Activated CD4-positive, alpha-beta T cell treated with anti-CD3 and anti-CD28 coated beads, Interleukin-2, amount 10 ng/mL, durations not matched to agents 24 days and 14 days (primary cell): ENCODE results near the gene F2RL1. TPM values are rescaled to one million over a fixed set of nuclear protein-coding genes. Genes with fewer than 3 reads are reported as not detected.
"Not testable (repeated sequence)": the region's sequence is repeated elsewhere in the genome, so short reads cannot be mapped to it uniquely, and the experiment has no call there.

ENCODE experiments used
- DNase-seq: peaks from one replicate; pipeline ENCODE4 v3.0.0; 2022
- H3K27ac Mint-ChIP-seq: one replicate; pipeline ENCODE4 v1.8.0; 2022; ENCODE audit warnings: mild to moderate bottlenecking, mixed read lengths
- H3K27me3 Mint-ChIP-seq: one replicate; pipeline ENCODE4 v1.8.0; 2022; ENCODE audit warnings: mixed read lengths
- H3K36me3 Mint-ChIP-seq: one replicate; pipeline ENCODE4 v1.8.0; 2022; ENCODE audit warnings: low read depth, mild to moderate bottlenecking, mixed read lengths
- H3K4me1 Mint-ChIP-seq: one replicate; pipeline ENCODE4 v1.8.0; 2021; ENCODE audit warnings: mixed read lengths
- H3K4me3 Mint-ChIP-seq: one replicate; pipeline ENCODE4 v1.8.0; 2022; ENCODE audit warnings: mild to moderate bottlenecking, moderate library complexity, mixed read lengths
- H3K9me3 Mint-ChIP-seq: one replicate; pipeline ENCODE4 v1.8.0; 2021; ENCODE audit warnings: mixed read lengths
- intact Hi-C: fragments of 100-400 bp; cut with micrococcal nuclease; formaldehyde crosslinking; loops from one replicate; pipeline ENCODE4 v1.15.1; 2023
- total RNA-seq: library from RNA; stranded (reverse); gene quantifications from 2 replicates; pipeline ENCODE4 v1.2.3, GENCODE V29; 2022

Gene F2RL1
- total RNA-seq, 1 donor from 2014 or later: 0.23 TPM

DNA sequence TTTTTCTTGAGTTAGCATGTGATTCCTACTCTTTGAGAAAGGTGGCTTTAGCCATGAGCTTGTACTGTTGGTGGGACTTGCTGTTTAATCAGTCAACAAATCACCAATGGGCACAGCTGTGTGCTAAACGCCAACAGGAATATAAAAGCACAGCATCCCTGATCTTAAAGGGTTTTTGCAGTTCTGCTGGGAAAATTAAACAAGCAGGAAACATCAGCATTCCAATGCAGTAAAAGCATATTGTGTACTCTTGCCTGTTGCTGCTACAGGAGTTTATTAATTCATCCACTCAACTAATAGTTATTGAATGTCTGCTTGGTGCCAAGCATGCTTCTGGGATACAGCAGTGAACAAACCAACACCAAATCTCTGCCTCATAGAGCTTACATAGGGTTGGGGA lies 27.4 kb upstream of the F2RL1 start:
- no peak for DNase-seq
- H3K4me1 Mint-ChIP-seq: peaks cover 18% of the 10 kb centered on the region
- no peak overlapping the region for H3K27ac Mint-ChIP-seq
- peaks cover 5% of the 10 kb centered on the region for H3K9me3 Mint-ChIP-seq
- H3K4me3 Mint-ChIP-seq: no peak overlapping the region
- no peaks in the 10 kb centered on the region for H3K27me3 Mint-ChIP-seq
- intact Hi-C loops: no loop called here
- H3K36me3 Mint-ChIP-seq: no peaks in the 10 kb centered on the region

DNA sequence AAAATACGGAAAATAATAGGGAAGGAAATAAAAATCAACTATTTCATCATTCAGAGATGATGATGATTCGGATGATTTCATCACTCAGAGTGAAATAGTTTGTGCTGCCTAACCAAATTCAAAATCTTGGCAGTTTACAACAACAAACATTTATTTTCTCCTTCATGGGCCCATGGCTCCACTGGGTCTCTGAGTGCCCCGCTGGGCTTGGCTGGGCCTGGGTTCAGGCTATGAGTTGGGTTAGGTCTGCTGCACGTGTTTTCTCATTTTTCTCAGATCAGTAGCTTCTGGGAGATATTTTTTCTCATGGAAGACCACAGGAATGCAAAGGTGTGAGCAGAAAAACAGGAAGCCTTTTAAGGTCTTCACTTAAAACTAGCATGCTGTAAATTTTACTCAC lies 24.0 kb upstream of the F2RL1 start:
- H3K27me3 Mint-ChIP-seq: no peaks in the 10 kb centered on the region
- H3K36me3 Mint-ChIP-seq: no peaks in the 10 kb centered on the region
- H3K27ac Mint-ChIP-seq: no peak overlapping the region
- no peak overlapping the region for H3K4me3 Mint-ChIP-seq
- intact Hi-C loops: no loop called here
- no peak for DNase-seq
- H3K4me1 Mint-ChIP-seq: peaks cover 15% of the 10 kb centered on the region
- peaks cover 2% of the 10 kb centered on the region for H3K9me3 Mint-ChIP-seq

DNA sequence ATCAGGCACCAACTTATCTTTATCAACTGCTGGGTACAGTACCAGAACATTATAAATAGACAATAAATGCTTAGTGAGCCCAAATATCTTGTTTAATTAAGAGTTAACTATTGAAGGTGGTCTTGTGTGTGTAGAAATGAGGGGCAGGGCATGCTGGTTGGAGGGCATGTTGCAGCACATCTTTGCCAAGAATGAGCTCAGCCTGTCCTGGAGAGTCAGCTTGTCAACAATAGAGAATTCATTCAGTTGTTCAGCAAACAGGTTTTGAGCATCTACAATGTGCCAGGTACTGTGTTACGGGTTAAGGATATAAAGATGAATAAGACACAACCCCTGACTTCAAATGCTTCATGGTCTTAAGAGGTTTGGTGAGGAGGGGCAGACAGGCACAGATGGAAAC lies 19.2 kb upstream of the F2RL1 start:
- DNase-seq: no peak
- H3K27ac Mint-ChIP-seq: no peak overlapping the region
- intact Hi-C loops: no loop called here
- no peak overlapping the region for H3K4me3 Mint-ChIP-seq
- H3K4me1 Mint-ChIP-seq: no peaks in the 10 kb centered on the region
- H3K36me3 Mint-ChIP-seq: no peaks in the 10 kb centered on the region
- no peaks in the 10 kb centered on the region for H3K9me3 Mint-ChIP-seq
- H3K27me3 Mint-ChIP-seq: peaks cover 5% of the 10 kb centered on the region

DNA sequence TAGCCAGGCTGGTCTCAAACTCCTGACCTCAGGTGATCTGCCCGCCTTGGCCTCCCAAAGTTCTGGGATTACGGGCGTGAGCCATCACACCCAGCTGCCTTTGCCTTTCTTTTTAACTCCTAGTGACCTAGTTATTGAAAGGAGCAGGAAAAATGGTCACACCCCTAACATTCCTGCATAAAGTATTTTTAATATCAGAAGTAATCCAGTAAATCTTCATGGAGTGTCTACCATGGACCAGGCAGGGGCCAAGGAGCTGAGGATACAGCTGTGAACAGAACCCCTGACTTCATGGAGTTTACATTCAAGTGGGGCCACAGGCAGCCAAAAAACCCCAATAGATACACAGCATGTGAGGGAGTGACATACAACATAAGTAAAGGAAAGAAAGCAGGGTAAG lies 18.3 kb upstream of the F2RL1 start:
- Mint-ChIP-seq H3K36me3 (no peaks in the 10 kb centered on the region), H3K9me3 (no peaks in the 10 kb centered on the region), H3K27ac (no peak overlapping the region), H3K27me3 (peaks cover 5% of the 10 kb centered on the region), H3K4me3 (no peak overlapping the region), H3K4me1 (no peaks in the 10 kb centered on the region)
- intact Hi-C loops: no loop called here
- DNase-seq: no peak

DNA sequence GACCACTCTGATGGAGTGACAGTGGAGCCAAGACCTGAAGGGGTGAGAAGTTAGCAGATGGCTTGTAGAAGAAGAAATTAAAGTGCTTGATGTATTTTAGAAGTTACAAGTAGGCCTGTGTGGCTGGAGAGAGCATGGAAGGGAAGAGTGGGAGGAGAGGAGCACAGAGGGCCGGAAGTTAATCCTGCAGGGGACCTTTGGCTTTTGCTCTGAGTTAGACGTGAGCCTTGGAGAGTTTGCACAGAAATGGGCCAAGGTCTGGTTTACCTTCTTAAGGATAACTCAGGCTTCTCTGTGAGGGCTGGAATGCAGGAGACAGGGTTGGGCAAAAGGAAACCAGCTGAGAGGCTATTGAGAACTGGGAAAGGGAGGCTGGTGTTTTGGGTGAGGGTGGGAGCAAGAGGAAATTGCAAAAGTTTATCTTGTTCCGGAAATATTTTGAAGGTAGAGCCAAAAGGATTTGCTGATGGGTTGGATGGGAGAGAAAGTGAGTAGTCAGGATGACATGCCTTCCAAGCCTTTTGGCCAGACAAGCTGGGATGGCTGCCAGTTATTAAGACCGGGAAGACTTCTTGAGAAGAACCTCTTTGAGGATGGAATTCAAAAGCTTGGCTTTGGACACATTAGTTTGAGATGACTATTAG lies 17.5 kb upstream of the F2RL1 start:
- H3K36me3 Mint-ChIP-seq: no peaks in the 10 kb centered on the region
- DNase-seq: no peak
- no peaks in the 10 kb centered on the region for H3K9me3 Mint-ChIP-seq
- no peaks in the 10 kb centered on the region for H3K4me1 Mint-ChIP-seq
- no peak overlapping the region for H3K4me3 Mint-ChIP-seq
- H3K27me3 Mint-ChIP-seq: peaks cover 5% of the 10 kb centered on the region
- intact Hi-C loops: no loop called here
- H3K27ac Mint-ChIP-seq: no peak overlapping the region

DNA sequence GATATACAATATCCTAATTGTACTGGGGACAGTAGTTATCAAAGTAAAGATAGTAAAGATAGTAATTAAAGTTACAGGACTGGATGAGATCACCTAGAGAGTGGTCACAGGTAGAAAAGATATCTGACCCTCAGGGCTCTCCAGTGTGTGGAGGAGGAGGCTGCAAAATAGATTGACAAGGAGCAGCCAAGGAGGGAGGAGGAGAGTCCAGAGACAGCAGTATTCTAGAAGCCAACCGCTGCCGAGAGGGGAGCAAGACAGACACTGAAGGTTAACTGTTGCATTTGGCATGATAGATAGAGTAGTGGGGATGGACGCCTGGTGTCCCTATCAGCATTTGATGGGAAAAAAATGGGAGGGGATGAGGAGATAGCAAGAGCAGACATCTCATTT lies 17.0 kb upstream of the F2RL1 start:
- no peak for DNase-seq
- H3K36me3 Mint-ChIP-seq: no peaks in the 10 kb centered on the region
- no peaks in the 10 kb centered on the region for H3K9me3 Mint-ChIP-seq
- no peaks in the 10 kb centered on the region for H3K4me1 Mint-ChIP-seq
- peaks cover 5% of the 10 kb centered on the region for H3K27me3 Mint-ChIP-seq
- H3K27ac Mint-ChIP-seq: no peak overlapping the region
- no peak overlapping the region for H3K4me3 Mint-ChIP-seq
- intact Hi-C loops: no loop called here

DNA sequence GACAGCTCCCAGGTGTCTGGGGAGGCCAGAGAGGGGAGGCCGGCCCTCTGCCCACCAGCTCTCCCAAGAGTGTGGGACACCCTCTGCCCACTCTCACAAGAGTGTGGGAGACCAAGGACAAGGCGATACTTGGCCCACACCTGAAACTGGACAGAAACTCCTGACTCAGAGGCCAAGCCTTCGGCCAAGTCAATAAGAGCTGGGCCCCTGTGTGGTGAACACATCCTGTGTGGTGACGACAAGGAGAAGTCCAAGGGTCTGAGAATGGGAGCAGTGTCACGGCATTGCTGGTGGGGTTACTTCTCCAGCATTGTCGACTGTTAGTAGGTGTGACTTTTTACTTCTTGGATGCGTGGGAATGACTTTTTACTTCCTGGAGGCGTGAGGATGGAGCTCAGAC lies 14.6 kb upstream of the F2RL1 start:
- no peaks in the 10 kb centered on the region for H3K9me3 Mint-ChIP-seq
- peaks cover 5% of the 10 kb centered on the region for H3K27me3 Mint-ChIP-seq
- intact Hi-C loops: no loop called here

DNA sequence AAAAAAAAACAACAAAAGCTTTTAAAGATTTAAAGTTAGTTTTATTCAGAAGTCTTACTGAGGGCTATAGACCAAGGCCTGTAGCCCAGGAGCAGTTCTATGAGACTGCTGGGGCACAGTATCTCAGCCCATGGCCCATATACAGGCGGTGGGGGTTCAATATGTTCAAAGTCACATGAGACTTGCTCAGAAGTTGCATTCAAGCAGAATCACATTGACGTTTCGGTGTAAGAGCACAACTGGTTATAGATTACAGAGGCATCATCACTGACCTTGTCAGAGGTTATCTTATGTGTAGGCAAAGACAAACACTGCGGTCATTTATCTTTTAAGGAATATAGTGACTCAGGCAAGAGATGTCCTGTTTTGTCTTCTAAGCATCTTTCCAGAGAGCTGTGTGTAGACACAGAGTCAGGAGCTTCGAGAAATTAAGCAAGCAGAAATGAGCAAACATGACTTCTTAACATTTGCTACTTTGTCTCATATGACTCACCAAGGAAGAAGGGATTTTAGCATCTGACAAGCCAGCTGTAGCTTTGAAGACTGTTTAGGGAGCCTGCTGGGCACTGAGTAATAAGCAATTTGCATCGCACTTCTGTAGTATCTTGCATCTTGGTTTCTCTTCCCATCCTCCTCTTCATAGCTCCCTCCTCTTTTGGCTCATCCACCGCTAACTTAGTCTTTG lies 12.9 kb upstream of the F2RL1 start:
- H3K27me3 Mint-ChIP-seq: peaks cover 5% of the 10 kb centered on the region
- H3K36me3 Mint-ChIP-seq: no peaks in the 10 kb centered on the region
- no peaks in the 10 kb centered on the region for H3K4me1 Mint-ChIP-seq
- H3K27ac Mint-ChIP-seq: no peak overlapping the region
- intact Hi-C loops: no loop called here
- no peaks in the 10 kb centered on the region for H3K9me3 Mint-ChIP-seq
- DNase-seq: no peak
- H3K4me3 Mint-ChIP-seq: no peak overlapping the region

More for the DNA sequence above, 14.6 kb upstream of the F2RL1 start:
- DNase-seq: no peak
- no peak overlapping the region for H3K4me3 Mint-ChIP-seq
- no peaks in the 10 kb centered on the region for H3K36me3 Mint-ChIP-seq
- H3K4me1 Mint-ChIP-seq: no peaks in the 10 kb centered on the region
- no peak overlapping the region for H3K27ac Mint-ChIP-seq

DNA sequence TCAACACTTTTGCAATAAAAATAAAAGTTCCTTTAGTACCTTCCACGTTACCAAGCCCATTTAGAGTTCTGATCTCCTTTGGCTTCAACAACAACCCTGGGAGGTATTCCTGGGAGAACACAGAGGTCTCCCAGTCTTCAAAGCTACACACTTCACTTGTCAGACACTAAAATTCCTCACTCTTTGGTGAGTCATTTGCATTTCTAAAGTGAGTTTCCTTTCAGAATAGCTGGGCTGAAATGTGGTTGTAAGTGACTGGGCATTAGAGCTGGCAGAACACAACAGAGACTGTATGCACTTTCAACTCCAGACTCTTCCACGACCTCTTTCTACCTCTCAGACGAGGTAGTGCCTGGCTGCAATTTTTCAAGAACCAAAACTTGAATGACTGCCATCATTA lies 11.5 kb upstream of the F2RL1 start:
- no peak overlapping the region for H3K4me3 Mint-ChIP-seq
- H3K36me3 Mint-ChIP-seq: no peaks in the 10 kb centered on the region
- no peaks in the 10 kb centered on the region for H3K27me3 Mint-ChIP-seq
- no peaks in the 10 kb centered on the region for H3K9me3 Mint-ChIP-seq
- no peak for DNase-seq
- no peaks in the 10 kb centered on the region for H3K4me1 Mint-ChIP-seq
- intact Hi-C loops: no loop called here
- H3K27ac Mint-ChIP-seq: no peak overlapping the region

DNA sequence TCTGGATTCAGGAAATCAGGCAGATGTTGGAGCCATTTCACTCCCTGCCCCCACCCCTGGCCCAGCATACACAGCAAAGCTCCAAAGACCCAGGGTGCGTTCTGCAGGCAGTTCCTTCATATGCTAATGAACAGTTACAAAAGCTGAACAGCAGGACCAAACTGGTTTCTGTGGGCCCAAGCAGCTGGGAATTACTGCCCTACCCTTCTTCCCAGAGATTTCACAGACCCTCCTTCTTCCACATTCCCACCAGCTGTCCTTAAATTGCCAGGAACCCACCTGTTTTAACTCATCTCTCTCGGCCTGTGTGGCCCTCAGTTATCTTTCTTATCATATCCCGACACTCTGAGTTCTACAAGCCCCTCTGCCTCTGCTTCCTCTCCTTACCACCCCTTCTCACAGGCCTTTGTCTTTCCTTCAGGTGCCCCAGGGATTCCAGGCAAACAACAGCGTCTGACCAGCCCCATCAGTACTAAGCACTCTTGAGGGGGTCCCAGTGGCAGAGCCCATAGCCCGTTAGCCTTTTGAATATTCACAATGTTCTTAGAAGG lies 10.6 kb upstream of the F2RL1 start:
- no peaks in the 10 kb centered on the region for H3K27me3 Mint-ChIP-seq
- H3K9me3 Mint-ChIP-seq: no peaks in the 10 kb centered on the region
- intact Hi-C loops: no loop called here
- no peak overlapping the region for H3K4me3 Mint-ChIP-seq
- H3K27ac Mint-ChIP-seq: no peak overlapping the region
- H3K4me1 Mint-ChIP-seq: no peaks in the 10 kb centered on the region
- H3K36me3 Mint-ChIP-seq: no peaks in the 10 kb centered on the region
- no peak for DNase-seq

DNA sequence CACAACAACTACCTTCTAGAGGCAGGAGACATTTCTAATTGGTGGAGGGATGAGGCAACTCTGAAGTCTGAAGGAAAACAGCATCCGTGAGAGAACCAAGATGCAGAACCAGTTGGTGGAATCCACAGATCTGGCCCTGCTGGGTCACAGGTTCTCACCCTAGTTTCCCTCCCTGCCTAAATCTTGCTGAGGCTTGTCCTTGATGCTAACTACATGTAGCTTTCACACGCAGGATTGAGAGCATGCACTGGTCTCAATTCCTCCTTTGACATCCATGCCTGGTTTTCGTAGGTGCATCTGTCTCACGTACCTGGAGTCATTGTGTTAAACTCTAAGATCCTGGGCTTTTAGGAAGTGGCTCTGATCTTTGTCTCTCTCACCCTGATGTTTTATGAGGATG lies 9.7 kb upstream of the F2RL1 start:
- Mint-ChIP-seq H3K27ac (no peak overlapping the region), H3K4me3 (no peak overlapping the region), H3K27me3 (peaks cover 1% of the 10 kb centered on the region), H3K4me1 (no peaks in the 10 kb centered on the region), H3K36me3 (no peaks in the 10 kb centered on the region), H3K9me3 (no peaks in the 10 kb centered on the region)
- intact Hi-C loops: no loop called here
- DNase-seq: no peak

DNA sequence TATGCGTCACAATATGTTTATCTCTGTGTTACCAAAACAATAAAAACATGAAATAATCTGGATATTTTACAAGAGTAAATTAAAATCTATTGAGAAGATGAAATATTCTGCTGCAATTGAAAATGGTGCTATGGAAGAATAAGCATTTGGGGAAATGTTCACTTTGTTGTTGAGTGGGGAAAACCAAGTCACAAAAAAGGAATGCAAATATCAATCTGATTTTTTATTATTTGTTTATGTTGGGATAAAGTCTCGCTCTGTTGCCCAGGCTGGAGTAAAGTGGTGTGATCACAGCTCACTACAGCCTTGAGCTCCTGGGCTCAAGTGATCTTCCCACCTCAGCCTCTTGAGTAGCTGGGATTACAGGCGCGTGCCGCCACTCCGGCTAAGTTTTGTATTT lies 8.6 kb upstream of the F2RL1 start:
- H3K27me3 Mint-ChIP-seq: peaks cover 4% of the 10 kb centered on the region
- DNase-seq: no peak
- no peak overlapping the region for H3K4me3 Mint-ChIP-seq
- no peaks in the 10 kb centered on the region for H3K36me3 Mint-ChIP-seq
- H3K27ac Mint-ChIP-seq: no peak overlapping the region
- H3K9me3 Mint-ChIP-seq: no peaks in the 10 kb centered on the region
- H3K4me1 Mint-ChIP-seq: no peaks in the 10 kb centered on the region
- intact Hi-C loops: no loop called here

DNA sequence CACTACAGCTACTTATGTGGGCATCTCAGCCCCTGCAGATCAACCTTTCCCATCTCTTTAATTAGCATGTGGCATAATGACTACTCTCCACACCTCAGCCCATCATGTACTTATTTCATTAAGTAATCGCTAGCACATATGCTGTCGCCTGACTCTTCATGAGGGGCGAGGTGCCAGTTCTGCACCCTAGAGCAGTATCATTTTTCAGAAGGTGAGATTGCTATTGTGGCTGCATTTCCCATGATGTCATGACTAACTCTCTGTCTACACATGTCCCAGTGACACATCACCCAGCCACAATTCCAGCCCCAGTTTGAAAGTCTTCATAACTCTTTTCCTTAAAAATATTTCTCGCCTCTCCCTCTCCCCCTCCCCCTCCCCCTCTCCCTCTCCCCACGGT lies 7.6 kb upstream of the F2RL1 start:
- no peak for DNase-seq
- no peak overlapping the region for H3K4me3 Mint-ChIP-seq
- H3K9me3 Mint-ChIP-seq: no peaks in the 10 kb centered on the region

DNA sequence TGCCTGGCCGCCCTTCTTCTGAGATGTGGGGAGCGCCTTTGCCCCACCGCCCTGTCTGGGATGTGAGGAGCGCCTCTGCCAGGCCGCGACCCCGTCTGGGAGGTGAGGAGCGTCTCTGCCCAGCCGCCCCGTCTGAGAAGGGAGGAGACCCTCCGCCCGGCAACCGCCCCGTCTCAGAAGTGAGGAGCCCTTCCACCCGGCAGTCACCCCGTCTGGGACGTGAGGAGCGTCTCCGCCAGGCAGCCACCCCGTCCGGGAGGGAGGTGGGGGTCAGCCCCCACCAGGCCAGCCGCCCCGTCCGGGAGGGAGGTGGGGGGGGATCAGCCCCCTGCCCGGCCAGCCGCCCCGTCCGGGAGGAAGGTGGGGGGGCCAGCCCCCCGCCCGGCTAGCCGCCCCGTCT lies 6.6 kb upstream of the F2RL1 start:
- peaks cover 19% of the 10 kb centered on the region for H3K27me3 Mint-ChIP-seq
- H3K36me3 Mint-ChIP-seq, H3K4me3 Mint-ChIP-seq, intact Hi-C loops, H3K4me1 Mint-ChIP-seq, H3K27ac Mint-ChIP-seq, DNase-seq, H3K9me3 Mint-ChIP-seq: not testable (repeated sequence)

More for the DNA sequence above, 7.6 kb upstream of the F2RL1 start:
- Mint-ChIP-seq H3K36me3 (no peaks in the 10 kb centered on the region), H3K27ac (no peak overlapping the region), H3K4me1 (no peaks in the 10 kb centered on the region), H3K27me3 (peaks cover 12% of the 10 kb centered on the region)
- intact Hi-C loops: no loop called here
